Stimulated activated CD8-positive, alpha-beta memory T cell treated with anti-CD3 and anti-CD28 coated beads, Interleukin-12 subunit alpha, Interleukin-12 subunit beta, amount 100 ng/mL, for 1 hour (primary cell): ENCODE data around the gene UBLCP1.
"Not testable (repeated sequence)": the region's sequence is repeated elsewhere in the genome, so short reads cannot be mapped to it uniquely, and the experiment has no call there.

Experiments
- DNase-seq: peaks from one replicate; pipeline ENCODE4 v3.0.0-alpha.2; 2020; ENCODE audit warnings: low read depth

Gene UBLCP1, protein sequence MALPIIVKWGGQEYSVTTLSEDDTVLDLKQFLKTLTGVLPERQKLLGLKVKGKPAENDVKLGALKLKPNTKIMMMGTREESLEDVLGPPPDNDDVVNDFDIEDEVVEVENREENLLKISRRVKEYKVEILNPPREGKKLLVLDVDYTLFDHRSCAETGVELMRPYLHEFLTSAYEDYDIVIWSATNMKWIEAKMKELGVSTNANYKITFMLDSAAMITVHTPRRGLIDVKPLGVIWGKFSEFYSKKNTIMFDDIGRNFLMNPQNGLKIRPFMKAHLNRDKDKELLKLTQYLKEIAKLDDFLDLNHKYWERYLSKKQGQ

DNA sequence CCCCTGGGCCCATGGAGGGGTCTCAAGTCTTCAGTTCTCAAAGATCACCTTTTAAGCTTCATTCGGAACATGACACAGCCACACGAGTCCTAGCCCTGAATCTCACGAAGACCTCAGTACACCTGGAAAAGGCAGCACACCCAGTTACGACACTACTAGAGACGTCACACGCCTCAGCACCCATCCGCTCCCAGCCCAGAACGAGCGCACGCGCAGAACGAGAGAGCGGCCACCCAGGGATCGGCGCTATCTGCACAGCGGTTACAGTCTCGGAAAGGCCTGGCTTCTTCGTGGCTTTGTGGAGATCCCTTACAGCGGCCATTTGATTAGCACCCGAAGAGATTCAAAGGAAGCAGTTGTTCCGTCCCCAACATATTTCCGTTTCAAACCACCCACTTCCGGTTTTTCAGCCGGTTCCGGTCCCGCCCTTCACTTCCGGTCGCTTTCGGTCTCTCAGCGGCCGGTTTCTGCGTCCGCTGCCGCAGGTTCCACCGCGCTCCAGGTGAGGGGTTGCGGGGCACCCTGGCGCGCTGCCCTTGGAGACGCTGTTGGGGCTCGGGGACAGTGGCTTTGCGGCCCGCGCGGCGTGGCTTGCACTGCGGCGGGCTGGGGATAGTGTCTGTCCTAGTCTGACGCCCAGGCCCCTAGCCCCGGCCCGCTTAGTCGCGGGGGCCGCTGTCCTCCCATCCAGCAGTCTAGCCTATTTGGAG is at the start of gene UBLCP1:
Gene UBLCP1, plus strand, starts transcription at position 432 of the 710 bp plus-strand sequence. CDS start 5,626 bp downstream, outside the sequence.
- peak; percentile 70 for DNase-seq

DNA sequence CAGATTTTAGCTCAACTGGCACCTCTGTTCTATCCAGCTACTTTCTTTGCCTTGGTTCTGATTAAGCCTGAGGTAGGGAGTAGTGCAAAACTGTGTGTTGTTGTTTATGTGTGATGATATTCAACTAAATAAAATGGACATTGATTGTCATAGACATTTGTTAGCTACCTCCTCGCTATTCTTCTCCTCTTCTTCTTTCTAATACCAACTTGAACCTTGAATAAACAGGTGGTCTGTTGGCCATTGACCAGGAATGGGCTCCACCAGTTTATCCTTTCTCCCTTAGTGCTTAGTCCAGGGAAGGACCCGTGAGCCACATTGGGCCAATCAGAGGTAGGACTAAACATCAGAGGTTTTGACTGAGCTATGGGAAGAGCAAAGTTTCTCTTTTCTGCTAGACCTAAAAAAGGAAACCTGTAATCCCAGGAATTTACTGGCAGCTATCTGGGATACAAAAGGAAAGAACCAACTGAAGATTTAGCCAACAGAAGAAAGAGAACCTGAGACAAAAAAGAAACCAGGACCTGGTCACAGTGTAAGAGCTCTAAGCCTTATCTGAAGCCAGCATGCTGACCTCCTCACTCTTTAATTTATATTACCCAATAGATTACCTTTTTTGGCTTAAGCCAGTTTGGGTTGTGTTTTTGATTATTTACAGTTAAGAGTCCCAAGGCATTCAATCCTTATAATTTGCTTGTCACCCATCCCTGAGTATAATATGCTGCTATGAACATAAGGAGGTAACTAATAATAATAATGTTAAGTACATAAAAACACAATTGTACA is 48.4 kb upstream of the UBLCP1 start:
- no peak for DNase-seq

DNA sequence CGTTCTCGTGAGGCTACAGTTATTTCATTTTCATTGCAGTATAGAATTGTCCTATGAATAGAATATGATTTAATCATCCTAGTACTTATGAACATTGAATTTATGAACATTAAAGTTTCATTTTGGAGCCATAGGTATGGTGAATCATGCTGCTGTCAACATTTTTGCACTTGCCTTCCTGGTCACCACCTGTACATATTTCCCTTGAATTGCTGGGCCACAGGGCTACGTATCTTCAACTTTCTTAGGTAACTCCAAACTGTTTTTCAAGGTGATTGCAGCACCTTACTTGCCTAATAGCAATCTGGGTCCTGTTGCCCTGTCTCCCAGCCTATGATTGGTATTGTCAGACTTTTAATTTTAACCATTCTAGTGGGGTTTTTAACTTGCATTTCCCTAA is 47.2 kb upstream of the UBLCP1 start:
- DNase-seq = no peak

DNA sequence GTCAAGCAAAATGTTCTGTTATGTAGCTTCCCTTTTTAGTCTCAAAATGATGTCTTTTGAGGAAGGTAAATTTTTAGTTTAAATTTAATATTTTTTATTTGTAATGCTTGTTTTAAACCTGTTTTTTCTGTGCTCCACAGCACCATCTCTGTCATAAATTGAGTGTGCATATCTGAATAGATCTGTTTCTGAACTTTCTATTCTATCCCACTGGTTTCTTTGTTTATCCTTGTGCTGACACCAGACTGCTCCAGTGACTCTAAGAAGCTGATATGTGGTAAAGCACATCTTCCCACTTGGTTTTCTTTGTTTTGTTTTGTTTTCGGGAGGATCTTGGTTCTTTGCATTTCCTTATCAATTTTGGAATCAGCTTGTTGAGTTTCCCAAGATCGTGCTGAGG is 46.6 kb upstream of the UBLCP1 start:
- no peak for DNase-seq

DNA sequence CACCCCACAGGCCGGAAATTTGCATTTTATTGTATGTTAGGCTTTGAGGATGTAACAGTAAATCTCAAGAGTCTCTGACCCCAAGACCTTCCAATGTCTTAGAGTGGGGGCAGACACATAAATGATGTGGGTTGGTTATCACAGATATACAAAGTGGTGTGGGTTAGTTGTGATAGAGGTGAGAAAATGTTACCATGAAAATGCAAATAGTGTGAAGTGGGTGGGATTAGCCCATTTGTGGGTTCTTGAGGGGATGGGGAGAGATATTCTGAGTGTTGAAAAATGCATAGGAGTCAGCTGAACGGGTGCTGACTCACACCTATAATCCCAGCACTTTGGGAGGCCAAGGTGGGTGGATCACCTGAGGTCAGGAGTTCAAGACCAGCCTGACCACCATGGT is 45.9 kb upstream of the UBLCP1 start:
- DNase-seq = no peak

DNA sequence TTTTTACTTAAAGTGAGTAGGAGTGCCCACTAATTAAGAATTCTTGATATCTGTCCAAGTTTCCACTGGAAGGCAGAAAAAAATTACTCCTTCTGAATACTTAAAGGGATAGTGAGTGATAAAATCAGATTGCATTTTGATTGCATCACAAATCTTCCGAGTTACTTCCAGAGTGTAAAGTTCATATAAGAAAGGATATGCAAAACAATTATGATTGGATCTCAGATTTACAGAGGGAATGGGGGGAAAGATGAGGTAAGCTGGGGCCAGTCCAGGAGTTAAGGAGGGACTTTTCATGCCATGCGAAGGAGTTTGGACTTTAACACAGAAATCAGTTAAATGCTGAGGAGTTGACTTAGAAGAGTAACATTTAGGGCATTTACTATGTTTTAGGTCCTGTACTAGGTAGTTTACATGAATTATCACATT is 44.5 kb upstream of the UBLCP1 start:
- no peak for DNase-seq

DNA sequence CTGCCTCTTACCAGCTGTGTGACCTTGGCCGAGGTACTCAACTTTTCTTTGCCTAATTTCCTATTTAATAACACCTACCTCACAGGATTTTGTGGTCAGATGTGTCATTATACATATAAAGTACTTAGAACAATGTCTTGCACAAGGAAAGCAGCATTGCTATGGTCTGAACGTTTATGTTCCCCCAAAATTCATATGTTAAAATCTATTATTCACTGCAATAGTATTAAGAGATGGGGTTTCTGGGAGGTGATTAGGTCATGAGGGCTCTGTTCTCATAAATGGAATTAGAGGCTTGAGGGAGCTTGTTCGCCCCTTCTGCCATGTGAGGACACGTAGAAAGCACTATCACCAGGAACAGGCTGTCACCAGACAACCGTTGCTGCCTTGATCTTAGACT is 42.9 kb upstream of the UBLCP1 start:
- DNase-seq = no peak

DNA sequence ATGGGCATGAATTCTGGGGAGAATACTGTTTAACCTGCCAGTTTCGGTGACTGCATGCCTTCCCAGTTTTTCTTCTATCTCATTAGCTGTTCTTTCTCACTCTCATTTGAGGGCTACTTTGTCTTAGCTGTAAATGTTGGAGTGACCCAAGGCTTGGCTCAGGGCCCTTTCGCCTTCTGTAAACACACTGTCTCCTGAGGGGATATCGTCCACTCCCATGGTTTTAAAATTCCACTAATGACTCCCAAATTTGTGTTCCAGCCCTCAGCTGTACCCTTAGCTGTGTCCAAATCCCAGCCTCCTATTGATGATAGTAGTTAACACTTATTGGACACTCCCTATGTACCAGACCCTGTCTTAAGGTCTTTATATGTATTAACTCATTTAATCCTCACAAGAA is 39.6 kb upstream of the UBLCP1 start:
- DNase-seq = no peak

DNA sequence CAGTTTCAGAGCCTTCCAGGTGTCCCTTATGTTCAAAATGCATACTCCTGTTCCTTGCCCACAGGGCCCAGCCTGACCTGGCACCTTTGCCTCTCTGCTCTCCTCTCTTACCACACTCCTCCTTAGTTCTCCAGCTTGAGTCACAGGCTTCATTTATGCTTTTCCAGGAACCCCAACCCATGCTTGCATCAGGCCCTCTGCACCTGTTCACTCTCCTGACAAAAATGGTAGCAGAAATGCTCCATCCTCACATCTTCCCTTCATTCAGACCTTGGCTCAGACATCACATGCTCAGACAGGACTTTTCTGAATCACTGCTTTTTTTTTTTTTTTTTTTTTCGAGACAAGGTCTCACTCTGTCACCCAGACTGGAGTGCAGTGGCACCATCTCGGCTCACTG is 38.6 kb upstream of the UBLCP1 start:
- no peak for DNase-seq

DNA sequence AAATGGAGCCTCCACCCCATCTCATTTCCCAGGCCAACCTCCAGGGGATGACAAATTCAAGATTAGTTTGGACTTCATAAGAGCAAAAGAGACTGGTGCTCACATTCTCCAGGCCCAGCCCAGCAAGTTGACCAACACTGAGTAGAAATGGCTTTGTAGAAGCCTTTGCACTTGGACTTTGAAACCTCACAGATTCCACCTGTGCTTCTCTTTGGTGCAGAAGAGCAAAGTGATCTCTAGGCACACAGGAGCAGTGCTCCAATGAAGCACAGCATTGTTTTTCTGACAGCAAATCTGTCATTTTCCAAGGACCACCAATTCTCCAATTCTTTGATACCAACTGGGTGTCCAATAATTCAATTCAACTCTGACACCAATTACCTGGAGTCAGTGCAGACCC is 36.6 kb upstream of the UBLCP1 start:
- DNase-seq = no peak

DNA sequence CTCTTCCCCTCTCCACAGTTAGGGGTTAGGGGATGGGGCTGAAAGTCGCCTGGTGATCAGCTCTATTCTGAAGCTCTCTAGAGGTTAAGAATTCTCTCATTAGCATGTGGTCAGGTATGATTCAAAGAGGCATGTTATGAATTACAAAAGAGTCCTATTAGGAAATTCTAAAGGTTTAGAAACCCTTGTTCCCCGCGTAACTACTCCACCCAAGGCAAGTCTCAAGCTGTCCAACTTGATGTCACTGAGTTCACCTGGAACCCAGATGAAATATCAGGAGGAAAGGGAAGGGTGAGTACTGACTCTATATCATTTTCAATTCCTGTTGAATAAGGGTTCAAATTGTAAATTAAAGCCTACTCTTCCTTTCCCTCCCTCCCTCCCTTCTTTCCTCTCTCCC is 35.6 kb upstream of the UBLCP1 start:
- DNase-seq = no peak

DNA sequence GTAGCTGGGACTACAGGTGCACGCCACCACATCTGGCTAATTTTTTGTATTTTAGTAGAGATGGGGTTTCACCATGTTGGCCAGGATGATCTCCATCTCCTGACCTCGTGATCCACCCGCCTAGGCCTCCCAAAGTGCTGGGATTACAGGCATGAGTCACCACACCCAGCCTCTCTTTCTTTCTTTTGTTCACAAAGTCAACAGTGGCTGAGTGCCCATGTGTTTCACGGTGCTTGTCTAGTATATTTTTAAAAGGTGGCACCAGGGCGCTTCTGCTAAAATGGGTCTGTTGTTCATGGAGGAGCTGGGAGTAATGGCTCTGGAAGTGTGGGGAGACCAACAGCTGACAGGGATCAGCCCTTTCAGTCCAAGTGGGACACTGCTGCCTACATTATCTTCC is 35.0 kb upstream of the UBLCP1 start:
- DNase-seq = not testable (repeated sequence)

DNA sequence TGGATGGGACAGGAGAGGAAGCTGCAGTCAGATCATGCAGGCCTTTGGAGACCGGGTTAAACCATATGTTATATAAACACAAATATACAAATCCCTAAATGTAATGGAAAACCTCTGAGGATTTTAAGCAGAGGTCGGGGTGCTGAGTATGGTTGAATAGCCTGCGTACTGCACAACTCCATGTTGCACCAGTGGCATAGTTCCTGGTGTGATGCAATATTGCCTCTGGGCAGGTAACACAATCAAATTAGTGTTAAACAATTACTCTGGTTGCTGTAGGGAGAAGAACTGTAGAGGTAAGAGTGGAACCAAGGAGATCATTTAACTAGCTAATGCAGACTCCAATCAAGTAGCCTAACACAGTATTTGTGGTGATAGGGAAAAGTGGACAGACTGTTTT is 32.4 kb upstream of the UBLCP1 start:
- no peak for DNase-seq

DNA sequence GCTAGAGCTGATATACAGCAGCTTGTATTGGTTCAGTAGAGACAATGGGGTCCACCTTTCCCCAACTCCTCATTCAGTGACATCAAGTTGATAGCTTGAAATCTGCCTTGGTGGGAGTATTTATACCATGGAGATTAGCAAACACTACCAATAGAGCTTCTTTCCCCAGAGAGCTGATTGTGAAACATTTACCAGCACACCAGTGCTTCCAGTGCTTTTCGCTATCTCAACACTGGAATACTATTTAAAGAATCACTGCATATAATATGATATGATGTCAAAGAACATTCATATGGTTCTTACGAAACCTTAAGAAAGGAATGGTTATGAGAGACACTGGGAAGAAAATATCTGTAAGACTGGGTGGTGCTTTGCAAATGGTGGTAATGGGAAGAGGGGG is 31.9 kb upstream of the UBLCP1 start:
- no peak for DNase-seq

DNA sequence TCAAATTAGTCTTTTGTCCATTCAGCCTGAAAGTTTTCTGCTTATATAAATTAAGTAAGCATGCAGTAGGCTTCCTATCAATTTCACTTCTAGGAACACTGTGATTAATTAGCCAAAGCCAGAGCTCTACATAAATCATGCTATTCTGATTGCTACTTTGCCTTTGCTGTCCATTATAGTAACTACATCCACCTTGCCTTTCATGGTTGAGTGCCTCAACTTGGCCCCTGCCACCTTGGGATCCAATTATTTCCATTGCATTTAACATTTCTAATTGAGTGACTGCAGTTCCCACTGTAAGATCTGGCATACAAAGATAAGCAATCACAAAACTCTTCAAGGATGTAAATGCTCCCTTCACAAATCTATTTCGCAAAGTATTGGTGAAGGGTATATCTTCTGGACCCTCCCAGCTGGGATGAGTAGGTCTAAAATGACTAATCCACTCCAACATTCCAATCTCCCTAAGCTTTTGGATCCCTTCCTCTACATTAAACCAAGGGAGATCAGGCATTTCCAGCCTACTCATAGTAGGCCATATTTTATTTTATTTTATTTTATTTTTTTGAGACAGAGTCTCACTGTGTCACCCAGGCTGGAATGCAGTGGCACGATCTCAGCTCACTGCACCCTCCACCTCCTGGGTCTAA is 27.1 kb upstream of the UBLCP1 start:
- DNase-seq = not testable (repeated sequence)

DNA sequence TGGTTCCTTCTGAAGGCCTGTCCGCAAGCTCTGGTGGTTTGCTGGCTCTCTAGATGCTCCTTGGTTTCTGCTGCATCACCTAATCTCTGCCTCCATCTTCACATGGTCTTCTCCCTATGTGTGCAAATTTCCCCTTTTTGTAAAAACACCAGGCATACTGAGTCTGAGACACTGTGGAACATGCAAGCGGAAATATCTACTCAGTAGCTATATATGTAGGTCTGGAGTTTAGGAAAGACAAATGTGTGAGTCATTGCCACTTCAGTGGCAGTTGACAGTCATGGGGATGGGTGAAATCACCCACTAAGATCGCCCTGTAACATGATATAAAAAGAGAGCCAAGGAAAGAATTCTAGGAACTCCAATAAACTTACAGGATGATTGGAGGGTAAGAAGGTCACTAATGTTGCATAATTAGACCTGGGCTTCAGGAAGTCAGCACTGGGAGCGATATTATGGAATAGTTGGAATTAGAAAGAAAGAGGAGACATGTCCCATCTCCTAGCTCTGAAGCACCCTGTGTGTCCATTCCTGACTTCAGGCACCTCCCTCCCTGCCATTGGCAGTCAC is 22.7 kb upstream of the UBLCP1 start:
- DNase-seq = no peak

DNA sequence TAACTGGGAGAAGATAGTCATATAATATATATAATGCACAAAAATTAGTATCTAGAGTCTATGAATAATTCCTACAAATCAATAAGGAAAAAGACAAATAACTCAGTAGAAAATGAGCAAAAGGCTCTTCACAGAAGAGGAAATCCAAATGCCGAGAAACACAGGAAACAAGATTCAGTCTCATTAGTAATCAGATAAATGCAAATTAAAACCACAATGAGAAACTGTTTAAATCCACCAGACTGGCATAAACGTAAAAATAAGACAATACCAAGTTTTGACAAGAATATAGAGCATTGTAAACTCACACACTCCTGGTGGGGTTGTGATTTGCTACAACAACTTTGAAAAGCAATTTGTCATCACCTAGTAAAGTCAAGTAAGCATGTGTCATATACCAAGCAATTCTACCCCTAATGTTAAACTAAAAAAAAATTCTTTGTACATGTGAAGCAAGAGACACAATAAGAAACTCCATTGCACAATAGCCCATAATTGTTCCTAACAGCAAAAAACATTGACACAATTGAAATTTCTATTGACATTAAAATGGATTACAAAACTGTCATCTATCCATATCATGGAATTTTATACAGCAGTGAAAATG is 21.0 kb upstream of the UBLCP1 start:
- no peak for DNase-seq

DNA sequence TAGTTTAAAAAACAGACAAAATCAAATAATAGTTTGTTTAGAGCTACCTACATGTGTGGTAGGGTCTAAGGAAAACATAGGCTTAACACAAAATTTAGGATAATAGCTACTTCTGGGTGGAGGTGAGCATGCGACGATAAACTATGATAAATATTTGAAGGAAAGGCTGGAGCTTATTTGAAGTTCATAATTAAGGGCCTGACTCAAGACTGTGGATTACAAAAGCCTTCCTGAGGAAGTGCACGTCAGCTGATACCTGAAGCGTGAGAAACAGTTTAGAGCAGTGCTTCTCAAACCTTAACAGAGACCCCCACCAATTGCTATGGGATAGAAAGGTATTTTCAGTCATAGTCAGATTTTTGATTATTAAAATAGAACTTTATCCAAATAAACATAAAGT is 20.4 kb upstream of the UBLCP1 start:
- no peak for DNase-seq

DNA sequence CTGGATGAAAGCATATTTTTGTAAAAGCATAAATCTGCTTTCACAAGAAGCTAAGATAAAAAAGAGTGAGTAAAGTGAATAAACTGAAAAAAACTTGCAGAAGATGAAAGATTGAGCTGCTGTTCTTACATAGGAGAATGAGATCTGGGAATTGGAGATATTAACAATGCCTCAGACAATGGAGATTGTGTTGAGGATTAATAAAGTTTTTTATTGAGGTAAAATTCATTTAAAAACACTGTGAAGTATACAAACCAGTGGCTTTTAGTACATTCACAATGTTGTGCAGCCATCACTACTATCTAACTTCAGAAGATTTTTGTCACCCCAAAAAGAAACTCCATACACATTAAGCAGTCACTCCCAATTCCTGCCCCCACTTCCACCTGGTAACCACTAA is 19.7 kb upstream of the UBLCP1 start:
- DNase-seq = no peak

DNA sequence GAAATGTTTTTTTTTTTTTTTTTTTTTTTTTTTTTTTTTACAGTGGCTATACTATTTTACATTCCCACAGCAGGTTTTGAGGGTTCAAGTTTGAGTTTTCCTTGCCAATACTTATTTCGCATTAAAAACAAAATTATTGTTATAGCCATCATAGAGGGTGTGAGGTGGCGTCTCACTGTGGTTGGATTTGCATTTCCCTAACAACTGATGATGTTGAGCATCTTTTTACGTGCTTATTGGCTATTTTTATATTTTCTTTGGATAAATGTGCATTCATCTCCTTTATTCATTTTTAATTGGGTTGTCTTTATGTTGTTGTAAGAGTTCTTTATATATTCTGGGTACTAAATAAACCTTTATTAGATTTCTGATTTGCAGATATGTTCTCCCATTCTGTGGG is 18.9 kb upstream of the UBLCP1 start:
- no peak for DNase-seq

DNA sequence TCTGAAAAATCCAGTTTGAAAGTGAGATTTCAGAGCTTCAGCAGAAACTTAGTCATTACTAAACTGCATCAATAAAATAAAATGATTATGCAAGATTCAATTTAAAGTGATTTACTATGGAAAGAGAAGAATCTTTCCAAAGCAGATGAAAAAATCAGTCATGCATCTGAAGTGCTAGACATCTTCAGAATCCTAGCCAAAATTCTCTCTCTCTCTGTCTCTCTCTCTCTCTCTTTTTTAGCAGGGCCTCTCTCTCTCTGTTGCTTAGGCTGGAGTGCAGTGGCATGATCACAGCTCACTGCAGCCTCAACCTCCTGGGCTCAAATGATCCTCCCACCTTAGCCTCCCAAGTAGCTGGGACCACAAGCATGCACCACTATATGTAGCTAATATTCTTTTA is 18.2 kb upstream of the UBLCP1 start:
- no peak for DNase-seq

DNA sequence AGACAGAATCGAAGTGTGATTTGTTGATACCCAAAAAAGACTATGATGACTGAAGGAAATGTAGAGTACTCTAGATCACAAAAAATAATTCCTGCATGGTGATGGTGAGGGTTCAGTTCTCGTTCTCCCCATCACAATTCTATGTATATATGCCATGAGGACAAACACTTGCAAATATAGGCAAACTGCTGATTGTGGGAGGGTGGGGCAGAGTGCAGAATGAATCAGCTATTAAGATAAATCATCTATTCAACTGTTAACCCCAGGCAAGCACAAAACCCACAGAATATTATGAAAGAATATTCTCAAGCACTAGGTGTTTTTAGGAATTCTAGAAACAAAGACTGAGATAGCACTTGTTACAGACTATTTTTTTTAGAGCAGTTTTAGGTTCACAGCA is 13.9 kb upstream of the UBLCP1 start:
- no peak for DNase-seq
